ENCODE results near the gene ELMOD2.

DNA sequence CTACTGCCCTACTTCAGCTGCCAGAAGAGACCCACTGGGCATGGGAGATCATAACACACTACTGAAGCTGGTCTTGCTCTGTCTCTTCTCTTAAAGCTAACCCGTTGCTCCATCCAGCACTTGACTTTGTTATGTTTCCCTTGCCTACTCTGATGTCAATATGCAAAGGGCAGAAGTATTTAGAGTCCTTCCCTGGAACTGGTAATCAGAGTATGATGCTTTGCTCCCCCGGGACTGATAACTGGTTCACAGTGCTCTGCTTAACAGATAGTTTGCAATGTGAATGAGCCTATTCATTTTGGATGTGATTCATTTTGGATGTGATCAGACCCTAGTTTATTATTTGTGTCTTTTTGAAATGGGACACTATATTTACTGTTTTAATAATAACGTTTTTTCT lies 57.1 kb downstream of the ELMOD2 start:
- TF ChIP-seq, protein P1, sequence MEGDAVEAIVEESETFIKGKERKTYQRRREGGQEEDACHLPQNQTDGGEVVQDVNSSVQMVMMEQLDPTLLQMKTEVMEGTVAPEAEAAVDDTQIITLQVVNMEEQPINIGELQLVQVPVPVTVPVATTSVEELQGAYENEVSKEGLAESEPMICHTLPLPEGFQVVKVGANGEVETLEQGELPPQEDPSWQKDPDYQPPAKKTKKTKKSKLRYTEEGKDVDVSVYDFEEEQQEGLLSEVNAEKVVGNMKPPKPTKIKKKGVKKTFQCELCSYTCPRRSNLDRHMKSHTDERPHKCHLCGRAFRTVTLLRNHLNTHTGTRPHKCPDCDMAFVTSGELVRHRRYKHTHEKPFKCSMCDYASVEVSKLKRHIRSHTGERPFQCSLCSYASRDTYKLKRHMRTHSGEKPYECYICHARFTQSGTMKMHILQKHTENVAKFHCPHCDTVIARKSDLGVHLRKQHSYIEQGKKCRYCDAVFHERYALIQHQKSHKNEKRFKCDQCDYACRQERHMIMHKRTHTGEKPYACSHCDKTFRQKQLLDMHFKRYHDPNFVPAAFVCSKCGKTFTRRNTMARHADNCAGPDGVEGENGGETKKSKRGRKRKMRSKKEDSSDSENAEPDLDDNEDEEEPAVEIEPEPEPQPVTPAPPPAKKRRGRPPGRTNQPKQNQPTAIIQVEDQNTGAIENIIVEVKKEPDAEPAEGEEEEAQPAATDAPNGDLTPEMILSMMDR (conservative IDR thresholded peaks at IDR 0.05; ENCODE audit: low read length), result no peak
- no peak for TF ChIP-seq EZH2phosphoT487 (IDR thresholded peaks at IDR 0.05; ENCODE audit: borderline replicate concordance, low read depth, low read length)
